Pancreas (tissue), 10 donors: ENCODE measurements around the gene CXCL3. TPM values are rescaled to one million over a fixed set of nuclear protein-coding genes. Genes with fewer than 3 reads are reported as not detected.

Experiments used
- ATAC-seq, 4 donors: fragments of 200-7000 bp; cut with Tn5 transposase; one replicate each; pipeline versions ENCODE4 v1.8.0 to v1.9.1; 2020; ENCODE audit warnings: mild to moderate bottlenecking in 4 of 4, moderate library complexity in 4 of 4
- DNase-seq, 6 donors: peaks; one replicate each; pipeline ENCODE4 v3.0.0-alpha.2; 2020
- FAIRE-seq: peaks from 2 replicates; lab custom pipeline; 2012; peaks lifted over from hg19 to GRCh38; lab: Jason Lieb, UNC
- H3K27ac ChIP-seq, 4 donors: fragments of 200-600 bp; sonication (generic); 1 replicate in 3 of 4; 2 replicates in 1 of 4; pipeline versions ENCODE4 v1.5.0 to v1.8.0; 2020
- H3K27me3 ChIP-seq, 4 donors: fragments of 200-600 bp; one replicate each; pipeline ENCODE4 v1.8.0; 2021
- H3K36me3 ChIP-seq, 3 donors: fragments of 200-600 bp; sonication (generic) in 1 of 3; one replicate each; pipeline versions ENCODE4 v1.5.0 to v1.8.0; 2020 to 2021
- H3K4me1 ChIP-seq, 3 donors: fragments of 200-600 bp; one replicate each; pipeline ENCODE4 v1.8.0; 2021
- H3K4me3 ChIP-seq, 4 donors: fragments of 200-600 bp; sonication (generic) in 2 of 4; one replicate each; pipeline versions ENCODE4 v1.5.0 to v1.8.0; 2020 to 2021
- H3K9me3 ChIP-seq, 4 donors: fragments of 200-600 bp; one replicate each; pipeline ENCODE4 v1.8.0; 2021
- CTCF ChIP-seq, 4 donors: fragments of 200-600 bp; sonication (generic) in 3 of 4; IDR thresholded peaks; one replicate each; pipeline versions ENCODE4 v1.5.0 to v1.8.0; 2021; ENCODE audit warnings: antibody characterized with exemption in 4 of 4
- WGBS, 2 donors: extraction: QIAGEN DNeasy Blood & Tissue Kit; methylation state at CpG; one replicate each; pipeline ENCODE4 v1.1.7; 2013; 5-methylcytosine and 5-hydroxymethylcytosine counted together
- intact Hi-C, 3 donors: fragments of 100-400 bp; cut with DNase I; formaldehyde crosslinking; loops; one replicate each; pipeline versions ENCODE4 v1.11.1 to v1.14.2; 2022
- polyA plus RNA-seq, 2 donors: library from polyadenylated mRNA; stranded (reverse); fragments of 200-250 nt; gene quantifications; one replicate each; pipeline ENCODE4 v1.2.3, GENCODE V29; 2013
- total RNA-seq, 6 donors: library from RNA; stranded (reverse); fragmentation: NEBNext Ultra II Directional in 4 of 6; extraction: Animal tissue kit (Norgen Biotek cat#: 25700) in 4 of 6; gene quantifications; one replicate each; pipeline versions ENCODE4 v1.2.1 to v1.2.4, GENCODE V29; 2021 to 2023
- donor health status: healthy with polysubstance abuse.
- donor health status: DM: no; HTN: no; CAD: no; lungs with moderate emphysema.
- donor health status: DM: no; HTN: no; CAD: no.
- donor health status: control.
- donor health status: control.
- donor health status: Bipolar disorder and iron deficiency.
- donor health status: DM: yes; HTN: yes; CAD: no.
- donor health status: DM: no; HTN: no; CAD: no.
- donor health status: DM: no; HTN: no; CAD: no.
- donor health status: DM: yes; HTN: yes; CAD: no.

The CXCL3 gene
- total and polyA plus RNA-seq, 8 donors, result 0.60 to 7.3 (median 2.0) TPM

GRCh38 chr4:74061430-74061829, 22.9 kb upstream of the CXCL3 start:
- Histone ChIP-seq H3K4me1 (peaks cover 0 to 16% (median 0%) of the 10 kb centered on the region in 3 donors), H3K9me3 (no peaks in the 10 kb centered on the region), H3K4me3 (no peak overlapping the region), H3K27me3 (no peaks in the 10 kb centered on the region), H3K36me3 (no peaks in the 10 kb centered on the region), H3K27ac (no peak overlapping the region)
- no peak for ATAC-seq
- DNase-seq, result no peak
- intact Hi-C loops, result no loop called here
- no peak for TF ChIP-seq CTCF (IDR thresholded peaks at IDR 0.05)
- FAIRE-seq, result no peak

- TF ChIP-seq CTCF (IDR thresholded peaks at IDR 0.05), result no peak
- Histone ChIP-seq H3K27me3 (no peaks in the 10 kb centered on the region), H3K27ac (no peak overlapping the region), H3K9me3 (no peaks in the 10 kb centered on the region), H3K4me3 (no peak overlapping the region), H3K36me3 (no peaks in the 10 kb centered on the region), H3K4me1 (peaks cover 0 to 16% (median 0%) of the 10 kb centered on the region in 3 donors)
- no peak for ATAC-seq
- 60 to 71% methylated on average over 2 of the region's 2 CpGs for WGBS, 2 donors
- no peak for DNase-seq
- intact Hi-C loops, result no loop called here
- FAIRE-seq, result no peak
These were observed 20.8 kb upstream of the CXCL3 start for GRCh38 chr4:74059161-74059829.

GRCh38 chr4:74058048-74058651, 19.7 kb upstream of the CXCL3 start:
- intact Hi-C loops, result no loop called here
- Histone ChIP-seq H3K9me3 (no peaks in the 10 kb centered on the region), H3K27me3 (no peaks in the 10 kb centered on the region), H3K27ac (no peak overlapping the region), H3K36me3 (no peaks in the 10 kb centered on the region), H3K4me3 (no peak overlapping the region), H3K4me1 (peaks cover 0 to 7% (median 0%) of the 10 kb centered on the region in 3 donors)
- TF ChIP-seq CTCF (IDR thresholded peaks at IDR 0.05), result no peak
- WGBS, 2 donors, result 95 to 99% methylated on average over 4 of the region's 4 CpGs
- FAIRE-seq (no peak), ATAC-seq (no peak), DNase-seq (no peak)

GRCh38 chr4:74057588-74057987, 19.1 kb upstream of the CXCL3 start:
- 16 to 24% methylated on average over 1 of the region's 1 CpG for WGBS, 2 donors
- FAIRE-seq (no peak), ATAC-seq (no peak), DNase-seq (no peak)
- TF ChIP-seq CTCF (IDR thresholded peaks at IDR 0.05), result no peak
- no peaks in the 10 kb centered on the region for H3K27me3 ChIP-seq
- H3K4me3 ChIP-seq, result no peak overlapping the region
- no peaks in the 10 kb centered on the region for H3K36me3 ChIP-seq
- no peak overlapping the region for H3K27ac ChIP-seq
- intact Hi-C loops, result no loop called here
- H3K4me1 ChIP-seq, result peaks cover 0 to 1% (median 0%) of the 10 kb centered on the region in 3 donors
- no peaks in the 10 kb centered on the region for H3K9me3 ChIP-seq
